MM.1S (cell line): ENCODE measurements around the gene GDPD5.

Experiments used
- DNase-seq: peaks from one replicate; pipeline ENCODE4 v3.0.0-alpha.2; 2015
- H2AFZ ChIP-seq: fragments of 300-600 bp; sonication (generic); 2 replicates; pipeline ENCODE4 v1.6.0; 2016; ENCODE audit warnings: antibody characterized with exemption, low read length
- H3F3A ChIP-seq: fragments of 300-600 bp; sonication (generic); 2 replicates; pipeline ENCODE4 v1.6.1; 2016; ENCODE audit warnings: mild to moderate bottlenecking, antibody characterized with exemption, low read length, moderate library complexity, mixed read lengths; ENCODE audit not compliant: insufficient read depth
- H3K27ac ChIP-seq: fragments of 300-600 bp; sonication (generic); 2 replicates; pipeline ENCODE4 v1.5.1; 2016; ENCODE audit warnings: mild to moderate bottlenecking, low read length
- H3K27me3 ChIP-seq: fragments of 300-600 bp; sonication (generic); replicated peaks from 2 replicates; pipeline ENCODE4 v1.6.0; 2016; ENCODE audit warnings: low read length; ENCODE audit not compliant: insufficient read depth
- H3K36me3 ChIP-seq: fragments of 300-600 bp; sonication (generic); replicated peaks from 2 replicates; pipeline ENCODE4 v1.6.1; 2016; ENCODE audit warnings: mild to moderate bottlenecking, low read length, mixed read lengths; ENCODE audit not compliant: insufficient read depth
- H3K4me1 ChIP-seq: fragments of 300-600 bp; sonication (generic); 2 replicates; pipeline ENCODE4 v1.6.1; 2016; ENCODE audit warnings: low read length, mixed read lengths
- H3K4me2 ChIP-seq: fragments of 300-600 bp; sonication (generic); 2 replicates; pipeline ENCODE4 v1.6.0; 2016; ENCODE audit warnings: low read depth, low read length
- H3K4me3 ChIP-seq: fragments of 300-600 bp; sonication (generic); 2 replicates; pipeline ENCODE4 v1.5.1; 2016; ENCODE audit warnings: low read length, mixed read lengths
- H3K79me2 ChIP-seq: fragments of 300-600 bp; sonication (generic); 2 replicates; pipeline ENCODE4 v1.6.1; 2016; ENCODE audit warnings: mixed run types, low read length, mixed read lengths
- H3K9ac ChIP-seq: fragments of 300-600 bp; sonication (generic); 2 replicates; pipeline ENCODE4 v1.6.1; 2016; ENCODE audit warnings: low read length, mixed read lengths
- H3K9me2 ChIP-seq: fragments of 300-600 bp; sonication (generic); replicated peaks from 2 replicates; pipeline ENCODE4 v1.6.1; 2016; ENCODE audit warnings: mild to moderate bottlenecking, low read length, mixed read lengths; ENCODE audit not compliant: insufficient read depth
- H3K9me3 ChIP-seq: fragments of 300-600 bp; sonication (generic); replicated peaks from 2 replicates; pipeline ENCODE4 v1.6.1; 2016; ENCODE audit warnings: mild to moderate bottlenecking, low read length, mixed read lengths; ENCODE audit not compliant: insufficient read depth
- H4K20me1 ChIP-seq: fragments of 300-600 bp; sonication (generic); 2 replicates; pipeline ENCODE4 v1.6.1; 2016; ENCODE audit warnings: mild to moderate bottlenecking, low read length, moderate library complexity, mixed read lengths; ENCODE audit not compliant: insufficient read depth
- CTCF ChIP-seq: fragments of 300-600 bp; sonication (generic); IDR thresholded peaks from 2 replicates; pipeline ENCODE4 v1.5.1; 2016; ENCODE audit warnings: antibody characterized with exemption, low read length, mixed read lengths
- EZH2 ChIP-seq: fragments of 300-600 bp; sonication (generic); optimal IDR thresholded peaks from 2 replicates; pipeline ENCODE3; 2017; ENCODE audit warnings: low read depth, mild to moderate bottlenecking, antibody characterized with exemption, low read length, mixed read lengths
- EZH2phosphoT487 ChIP-seq: fragments of 300-600 bp; sonication (generic); IDR thresholded peaks from 2 replicates; pipeline ENCODE4 v1.6.1; 2018; ENCODE audit warnings: antibody characterized with exemption, low read length

GDPD5 gene

DNA sequence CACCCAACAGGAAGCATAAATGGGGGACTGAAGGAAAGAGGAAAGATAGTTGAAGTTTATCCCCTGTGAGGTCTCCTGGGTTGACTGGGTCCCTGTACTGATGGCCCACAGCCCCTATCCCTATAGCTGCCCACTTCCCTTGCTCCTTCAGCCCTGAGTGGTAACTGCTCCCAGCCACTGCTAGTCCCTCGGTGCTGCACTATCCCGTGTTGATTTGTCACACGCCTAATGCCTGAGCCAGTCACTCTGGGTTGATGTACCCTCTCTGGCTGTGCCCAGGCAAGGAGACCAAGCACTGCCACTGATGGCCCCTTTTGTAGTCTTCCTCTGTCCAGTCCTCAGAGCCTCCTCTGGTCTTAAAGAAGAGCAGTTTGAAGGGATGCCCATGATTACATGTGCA, 9.6 kb downstream of the GDPD5 start:
- Histone ChIP-seq H3K4me2 (no peak overlapping the region), H3K27ac (no peak overlapping the region), H3F3A (no peaks in the 10 kb centered on the region), H3K9me2 (no peaks in the 10 kb centered on the region), H3K9me3 (no peaks in the 10 kb centered on the region), H3K4me3 (no peak overlapping the region), H3K79me2 (no peaks in the 10 kb centered on the region), H4K20me1 (no peaks in the 10 kb centered on the region), H3K27me3 (no peaks in the 10 kb centered on the region), H2AFZ (no peak overlapping the region), H3K9ac (no peak overlapping the region), H3K36me3 (no peaks in the 10 kb centered on the region), H3K4me1 (peaks cover 6% of the 10 kb centered on the region; the same call in 1 of the 2 replicates)
- no peak for TF ChIP-seq CTCF
- no peak for TF ChIP-seq EZH2phosphoT487
- TF ChIP-seq EZH2: no peak
- DNase-seq: no peak

GRCh38 chr11:75514596-75514995, 11.1 kb downstream of the GDPD5 start:
- Histone ChIP-seq H3K79me2 (no peaks in the 10 kb centered on the region), H3K4me2 (no peak overlapping the region)

GRCh38 chr11:75513250-75513649, 12.5 kb downstream of the GDPD5 start:
- no peak overlapping the region for H3K27ac ChIP-seq
- H3F3A ChIP-seq: no peaks in the 10 kb centered on the region
- no peaks in the 10 kb centered on the region for H3K9me3 ChIP-seq
- no peaks in the 10 kb centered on the region for H3K9me2 ChIP-seq
- H3K4me2 ChIP-seq: no peak overlapping the region
- no peaks in the 10 kb centered on the region for H3K79me2 ChIP-seq
- no peaks in the 10 kb centered on the region for H3K36me3 ChIP-seq
- H2AFZ ChIP-seq: no peak overlapping the region
- DNase-seq: no peak
- H3K9ac ChIP-seq: no peak overlapping the region
- H3K4me1 ChIP-seq: peaks cover 6% of the 10 kb centered on the region; the same call in 1 of the 2 replicates
- H4K20me1 ChIP-seq: no peaks in the 10 kb centered on the region
- H3K4me3 ChIP-seq: no peak overlapping the region
- no peaks in the 10 kb centered on the region for H3K27me3 ChIP-seq
- no peak for TF ChIP-seq EZH2
- TF ChIP-seq EZH2phosphoT487: no peak
- TF ChIP-seq CTCF: no peak

More at GRCh38 chr11:75514596-75514995, 11.1 kb downstream of the GDPD5 start:
- DNase-seq: no peak
- Histone ChIP-seq H4K20me1 (no peaks in the 10 kb centered on the region), H3K36me3 (no peaks in the 10 kb centered on the region), H3K9me3 (no peaks in the 10 kb centered on the region), H3K9me2 (no peaks in the 10 kb centered on the region), H3F3A (no peaks in the 10 kb centered on the region), H3K9ac (no peak overlapping the region), H3K4me1 (peaks cover 6% of the 10 kb centered on the region; the same call in 1 of the 2 replicates), H2AFZ (no peak overlapping the region), H3K4me3 (no peak overlapping the region), H3K27ac (no peak overlapping the region), H3K27me3 (no peaks in the 10 kb centered on the region)
- TF ChIP-seq CTCF: no peak
- TF ChIP-seq EZH2phosphoT487: no peak
- no peak for TF ChIP-seq EZH2
